Heart right ventricle (tissue), 16 donors: ENCODE data around the gene CLMN. TPM values are rescaled to one million over a fixed set of nuclear protein-coding genes. Genes with fewer than 3 reads are reported as not detected.

Source experiments
- ATAC-seq, 8 donors: fragments of 200-7000 bp; cut with Tn5 transposase; one replicate each; pipeline ENCODE4 v1.9.1; 2020; ENCODE audit warnings: mild to moderate bottlenecking in 8 of 8, moderate library complexity in 8 of 8, moderate number of reproducible peaks in 1 of 8
- DNase-seq, 2 donors: peaks; one replicate each; pipeline ENCODE4 v3.0.0-alpha.2; 2020
- H3K27ac ChIP-seq, 10 donors: fragments of 200-600 bp; sonication (generic) in 2 of 10; one replicate each; pipeline versions ENCODE4 v1.5.0 to v1.8.0; 2020 to 2022; ENCODE audit warnings: mild to moderate bottlenecking in 3 of 10
- H3K27me3 ChIP-seq, 7 donors: fragments of 200-600 bp; one replicate each; pipeline ENCODE4 v1.8.0; 2021 to 2022; ENCODE audit warnings: mild to moderate bottlenecking in 2 of 7
- H3K36me3 ChIP-seq, 9 donors: fragments of 200-600 bp; sonication (generic) in 1 of 9; one replicate each; pipeline versions ENCODE4 v1.5.0 to v1.8.0; 2020 to 2022; ENCODE audit warnings: mild to moderate bottlenecking in 2 of 9
- H3K4me1 ChIP-seq, 9 donors: fragments of 200-600 bp; sonication (generic) in 1 of 9; one replicate each; pipeline versions ENCODE4 v1.5.0 to v1.8.0; 2020 to 2022; ENCODE audit warnings: mild to moderate bottlenecking in 4 of 9
- H3K4me3 ChIP-seq, 10 donors: fragments of 200-600 bp; sonication (generic) in 2 of 10; one replicate each; pipeline versions ENCODE4 v1.5.0 to v1.8.0; 2020 to 2022; ENCODE audit warnings: mild to moderate bottlenecking in 7 of 10, moderate library complexity in 2 of 10
- H3K9me3 ChIP-seq, 11 donors: fragments of 200-600 bp in 10 of 11; sonication (generic) in 2 of 11; one replicate each; pipeline versions ENCODE4 v1.5.0 to v1.8.0; 2013 to 2022; ENCODE audit warnings: mild to moderate bottlenecking in 2 of 11, control low read depth in 1 of 11, moderate library complexity in 1 of 11
- WGBS, 2 donors: extraction: QIAGEN DNeasy Blood & Tissue Kit; methylation state at CpG; one replicate each; pipeline ENCODE4 v1.1.7; 2013; ENCODE audit warnings: inconsistent platforms in 1 of 2; 5-methylcytosine and 5-hydroxymethylcytosine counted together
- intact Hi-C, 10 donors: fragments of 100-400 bp; cut with DNase I; formaldehyde crosslinking; loops; one replicate each; pipeline versions ENCODE4 v1.11.1 to v1.14.2; 2022
- polyA plus RNA-seq, 2 donors: library from polyadenylated mRNA; stranded (reverse); fragments of 200-250 nt; gene quantifications; one replicate each; pipeline ENCODE4 v1.2.3, GENCODE V29; 2013
- total RNA-seq, 10 donors: library from RNA; stranded (reverse); fragmentation: NEBNext Ultra II Directional in 3 of 10; extraction: Animal tissue kit (Norgen Biotek cat#: 25700) in 3 of 10; gene quantifications; one replicate each; pipeline versions ENCODE4 v1.2.1 to v1.2.4, GENCODE V29; 2021 to 2023
- TF ChIP-seq, protein P1 (sequence below), 9 donors: fragments of 200-600 bp; sonication (generic) in 2 of 9; IDR thresholded peaks; one replicate each; pipeline versions ENCODE4 v1.5.0 to v1.8.0; 2021 to 2022; ENCODE audit warnings: antibody characterized with exemption in 9 of 9, mild to moderate bottlenecking in 5 of 9, moderate library complexity in 1 of 9
- donor health status: Arrhythmogenic right ventricular cardiomyopathy.
- donor health status: ischemic (EF 13 %, LVEDD 7.1; RV severe dilation, severe dysfunction).
- donor health status: healthy with polysubstance abuse.
- donor health status: DM: no; HTN: yes; CAD: no.
- donor health status: DM: no; HTN: no; CAD: no.
- donor health status: ischemic (EF 25% LVEDD 6.9; RV normal size, moderate dysfunction).
- donor health status: ischemic (EF 25% LVEDD 5.7; RV mildly dilated, moderate dysfunction).
- donor health status: healthy.
- donor health status: DM: yes; HTN: yes; CAD: no.
- donor health status: Ischemic cardiomyopathy.
- donor health status: ischemic (EF 35%, LVEDD 5.7; RV mildly dilated, moderate dysfunction).
- donor health status: nonischemic (EF 11% LVEDD 7.7; RV severe dilation, severe dysfunction).
- donor health status: DM: yes; HTN: yes; CAD: no.
- donor health status: PGD.
- donor health status: ischemic (EF 29% LVEDD 5.4; RV normal size, mild dysfunction).
- donor health status: nonischemic (EF 23%, LVEDD 6.1; RV moderate dilation, normal function).

The CLMN gene
- total and polyA plus RNA-seq, 12 donors, result 2.6 to 14.5 (median 5.9) TPM

DNA sequence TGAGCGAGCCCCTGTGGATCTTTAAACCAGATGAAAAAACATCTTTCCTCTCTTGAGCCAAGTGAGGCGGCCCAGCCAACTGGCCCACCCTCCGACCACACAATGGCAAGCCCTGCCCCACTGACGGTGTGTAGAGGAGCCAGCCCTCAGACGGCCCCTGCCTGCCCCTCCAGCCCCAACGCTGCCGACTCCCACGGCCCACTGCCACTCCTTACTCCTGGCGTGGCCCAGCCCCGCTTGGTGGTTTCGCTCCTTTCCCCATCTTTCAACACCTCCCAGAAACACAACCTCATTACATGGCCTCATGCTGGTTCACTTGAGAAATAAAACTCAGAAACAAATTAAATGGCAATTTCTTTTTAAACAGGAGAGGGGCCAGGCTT, 81.8 kb downstream of the CLMN start:
- Histone ChIP-seq H3K4me3 (no peak overlapping the region), H3K27me3 (peaks cover 0 to 8% (median 0%) of the 10 kb centered on the region in 7 donors), H3K9me3 (no peaks in the 10 kb centered on the region), H3K36me3 (no peaks in the 10 kb centered on the region), H3K4me1 (peaks cover 0 to 47% (median 17%) of the 10 kb centered on the region in 9 donors), H3K27ac (peak overlapping the region in 1 of 10 donors; percentile 10)
- WGBS, 2 donors, result 64 to 73% methylated on average over 11 of the region's 11 CpGs
- intact Hi-C loops, result loop anchor here in 1 of 10 donors (10.0 kb wide), 1 partner anchor 57 kb away; no protein-coding TSS in a partner anchor
- TF ChIP-seq, protein P1, sequence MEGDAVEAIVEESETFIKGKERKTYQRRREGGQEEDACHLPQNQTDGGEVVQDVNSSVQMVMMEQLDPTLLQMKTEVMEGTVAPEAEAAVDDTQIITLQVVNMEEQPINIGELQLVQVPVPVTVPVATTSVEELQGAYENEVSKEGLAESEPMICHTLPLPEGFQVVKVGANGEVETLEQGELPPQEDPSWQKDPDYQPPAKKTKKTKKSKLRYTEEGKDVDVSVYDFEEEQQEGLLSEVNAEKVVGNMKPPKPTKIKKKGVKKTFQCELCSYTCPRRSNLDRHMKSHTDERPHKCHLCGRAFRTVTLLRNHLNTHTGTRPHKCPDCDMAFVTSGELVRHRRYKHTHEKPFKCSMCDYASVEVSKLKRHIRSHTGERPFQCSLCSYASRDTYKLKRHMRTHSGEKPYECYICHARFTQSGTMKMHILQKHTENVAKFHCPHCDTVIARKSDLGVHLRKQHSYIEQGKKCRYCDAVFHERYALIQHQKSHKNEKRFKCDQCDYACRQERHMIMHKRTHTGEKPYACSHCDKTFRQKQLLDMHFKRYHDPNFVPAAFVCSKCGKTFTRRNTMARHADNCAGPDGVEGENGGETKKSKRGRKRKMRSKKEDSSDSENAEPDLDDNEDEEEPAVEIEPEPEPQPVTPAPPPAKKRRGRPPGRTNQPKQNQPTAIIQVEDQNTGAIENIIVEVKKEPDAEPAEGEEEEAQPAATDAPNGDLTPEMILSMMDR (IDR thresholded peaks at IDR 0.05), result no peak
- no peak for DNase-seq
- peak in 5 of 8 donors; percentile 6 to 38 (median 34) for ATAC-seq

DNA sequence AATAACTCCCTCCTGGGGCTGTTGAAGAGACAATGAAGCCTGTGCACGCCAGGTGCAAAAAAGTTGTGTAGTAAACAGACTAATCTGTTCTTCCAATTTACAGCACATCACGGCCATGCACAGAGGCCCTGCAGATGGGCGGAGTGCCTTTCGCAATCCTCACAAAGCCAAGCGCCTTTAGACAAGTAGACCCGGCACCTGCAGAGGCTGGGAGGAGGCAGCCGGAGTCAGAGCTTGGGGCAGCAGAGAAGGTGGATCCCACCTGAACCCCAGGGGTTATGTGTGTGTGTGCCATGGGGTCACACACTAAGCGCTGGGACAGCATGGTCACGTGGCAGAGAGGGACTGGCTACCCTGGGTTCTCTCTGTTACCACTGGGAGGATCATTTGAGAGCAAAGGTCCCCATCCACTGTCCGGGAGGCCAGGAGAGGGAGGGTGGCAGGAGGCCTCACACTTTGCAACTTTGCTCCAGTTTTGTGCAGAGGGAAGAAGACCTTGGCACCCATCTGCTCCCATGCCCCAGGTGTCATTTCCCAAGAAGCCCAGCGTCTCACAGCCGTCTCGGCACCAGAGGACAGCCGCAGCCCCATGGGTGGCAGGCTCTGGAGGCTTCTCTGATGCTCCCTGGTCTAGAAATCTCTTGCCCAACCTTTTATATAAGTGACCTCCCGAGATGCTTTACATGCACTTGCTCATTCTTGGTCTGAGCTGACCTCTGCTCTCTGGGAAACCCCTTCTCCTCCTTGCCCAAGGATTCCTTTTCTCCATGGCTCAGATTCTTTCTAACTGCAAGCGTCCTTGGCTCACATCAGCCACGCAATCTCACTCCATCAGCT, 82.4 kb downstream of the CLMN start:
- TF ChIP-seq, protein P1 (IDR thresholded peaks at IDR 0.05), result no peak
- Histone ChIP-seq H3K4me1 (peaks cover 0 to 49% (median 17%) of the 10 kb centered on the region in 9 donors), H3K4me3 (no peak overlapping the region), H3K36me3 (no peaks in the 10 kb centered on the region), H3K27me3 (peaks cover 0 to 8% (median 0%) of the 10 kb centered on the region in 7 donors), H3K9me3 (no peaks in the 10 kb centered on the region), H3K27ac (peak overlapping the region in 1 of 10 donors; percentile 10)
- 84 to 87% methylated on average over 17 of the region's 17 CpGs for WGBS, 2 donors
- intact Hi-C loops, result loop anchor here in 1 of 10 donors (10.0 kb wide), 1 partner anchor 57 kb away; no protein-coding TSS in a partner anchor
- DNase-seq, result no peak
- peak in 2 of 8 donors; percentile 5 to 12 for ATAC-seq

DNA sequence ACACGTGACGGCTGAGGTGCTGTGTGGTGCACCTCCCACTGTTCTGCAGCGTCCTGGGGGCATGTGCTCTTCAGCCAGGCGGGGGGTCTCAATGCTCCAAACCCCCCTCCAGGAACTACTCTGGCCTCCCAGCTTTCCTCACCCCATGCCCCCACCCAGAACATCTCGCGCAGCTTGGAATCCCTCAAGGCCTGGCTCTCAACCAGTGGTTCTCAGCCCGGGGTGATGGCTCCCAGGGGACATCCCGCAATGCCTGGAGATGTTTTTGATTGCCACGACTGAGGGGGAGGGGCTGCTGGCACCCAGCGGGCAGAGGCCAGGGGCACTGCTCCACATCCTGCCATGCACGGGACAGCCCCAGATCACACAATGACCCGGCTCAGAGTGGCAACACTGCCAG, 83.5 kb downstream of the CLMN start:
- H3K36me3 ChIP-seq, result no peaks in the 10 kb centered on the region
- 69 to 78% methylated on average over 12 of the region's 12 CpGs for WGBS, 2 donors
- no peak overlapping the region for H3K4me3 ChIP-seq
- peaks cover 0 to 8% (median 0%) of the 10 kb centered on the region in 7 donors for H3K27me3 ChIP-seq
- intact Hi-C loops, result loop anchor here in 1 of 10 donors (10.0 kb wide), 1 partner anchor 59 kb away; no protein-coding TSS in a partner anchor
- H3K4me1 ChIP-seq, result peaks cover 0 to 58% (median 17%) of the 10 kb centered on the region in 9 donors
- no peak for DNase-seq
- H3K27ac ChIP-seq, result no peak overlapping the region
- TF ChIP-seq, protein P1 (IDR thresholded peaks at IDR 0.05), result no peak
- no peak for ATAC-seq
- H3K9me3 ChIP-seq, result no peaks in the 10 kb centered on the region

DNA sequence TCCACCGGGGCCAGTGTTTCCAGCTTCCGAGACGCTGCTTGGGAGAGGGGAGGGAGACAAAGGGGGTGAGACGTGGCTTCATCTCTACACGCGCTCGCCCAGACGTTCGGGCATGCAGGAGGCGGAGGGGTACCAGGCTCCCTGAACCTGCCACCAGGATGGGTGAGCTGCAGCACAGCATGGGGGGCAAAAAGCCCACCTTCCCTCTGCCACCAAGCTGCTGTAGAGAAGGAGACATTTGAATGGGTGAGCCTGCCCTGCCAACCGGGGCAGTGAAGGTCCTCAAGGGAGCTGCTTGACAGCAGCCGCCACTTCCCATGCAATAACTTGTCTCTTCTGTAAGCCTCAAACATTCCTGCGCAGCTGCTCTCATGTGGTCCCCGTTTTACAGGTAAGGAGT, 83.9 kb downstream of the CLMN start:
- TF ChIP-seq, protein P1 (IDR thresholded peaks at IDR 0.05), result no peak
- WGBS, 2 donors, result 92 to 94% methylated on average over 14 of the region's 14 CpGs
- no peak overlapping the region for H3K4me3 ChIP-seq
- no peaks in the 10 kb centered on the region for H3K36me3 ChIP-seq
- peaks cover 0 to 58% (median 17%) of the 10 kb centered on the region in 9 donors for H3K4me1 ChIP-seq
- intact Hi-C loops, result loop anchor here in 1 of 10 donors (10.0 kb wide), 1 partner anchor 59 kb away; no protein-coding TSS in a partner anchor
- no peak for DNase-seq
- H3K27ac ChIP-seq, result no peak overlapping the region
- H3K9me3 ChIP-seq, result no peaks in the 10 kb centered on the region
- ATAC-seq, result no peak
- H3K27me3 ChIP-seq, result peaks cover 0 to 8% (median 0%) of the 10 kb centered on the region in 7 donors
